ENCODE measurements around the gene IER5.

- TF ChIP-seq POLR2A (IDR thresholded peaks at IDR 0.05; ENCODE audit: low read length): no peak
- TF ChIP-seq MAZ (IDR thresholded peaks at IDR 0.05; ENCODE audit: borderline replicate concordance, low read depth, low read length): no peak
- TF ChIP-seq SREBF2 (IDR thresholded peaks at IDR 0.05): no peak
- no peak for TF ChIP-seq JUNB (IDR thresholded peaks at IDR 0.05)
Measured at GRCh38 chr1:181111559-181111958, 23.1 kb downstream of the IER5 start.
